HG03469 (cell line): ENCODE results near the gene BOLL.
"Not testable (repeated sequence)": the region's sequence is repeated elsewhere in the genome, so short reads cannot be mapped to it uniquely, and the experiment has no call there.

ENCODE experiments used
- ATAC-seq: cut with Tn5 transposase; IDR thresholded peaks from one replicate; pipeline ENCODE4 v1.9.1; 2021; ENCODE audit warnings: mild to moderate bottlenecking, moderate library complexity, moderate number of reproducible peaks; ENCODE audit not compliant: unreplicated experiment

The BOLL gene

DNA sequence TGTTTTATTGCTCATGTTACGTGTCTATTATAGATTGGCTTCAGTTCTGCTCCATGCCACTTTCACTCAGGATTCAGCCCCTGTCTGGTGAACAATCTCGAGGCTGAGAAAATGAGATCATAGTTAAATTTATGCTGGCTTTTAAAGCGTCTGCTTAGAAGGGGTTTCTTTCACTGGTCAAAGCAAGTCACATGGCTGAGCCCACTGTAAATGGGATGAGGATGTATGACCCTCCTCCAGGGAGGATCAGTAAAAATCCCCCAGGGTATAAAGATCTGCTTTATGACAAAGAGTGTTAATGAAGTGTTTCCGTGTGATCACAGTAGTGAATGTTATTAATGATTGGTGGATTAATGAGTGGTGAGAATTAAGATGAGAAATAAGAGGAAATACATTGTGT is 13.1 kb upstream of the BOLL start:
- no peak for ATAC-seq

- no peak for ATAC-seq
Observed at GRCh38 chr2:197795277-197795676, 10.2 kb upstream of the BOLL start.

- no peak for ATAC-seq
Observed at GRCh38 chr2:197793456-197793855, 8.3 kb upstream of the BOLL start.

- ATAC-seq = no peak
Observed at GRCh38 chr2:197786010-197786877, 1.1 kb upstream of the BOLL start.

GRCh38 chr2:197782126-197782525 is 3.0 kb downstream of the BOLL start:
- ATAC-seq = no peak

- no peak for ATAC-seq
Observed at GRCh38 chr2:197779261-197779660, 5.9 kb downstream of the BOLL start.

DNA sequence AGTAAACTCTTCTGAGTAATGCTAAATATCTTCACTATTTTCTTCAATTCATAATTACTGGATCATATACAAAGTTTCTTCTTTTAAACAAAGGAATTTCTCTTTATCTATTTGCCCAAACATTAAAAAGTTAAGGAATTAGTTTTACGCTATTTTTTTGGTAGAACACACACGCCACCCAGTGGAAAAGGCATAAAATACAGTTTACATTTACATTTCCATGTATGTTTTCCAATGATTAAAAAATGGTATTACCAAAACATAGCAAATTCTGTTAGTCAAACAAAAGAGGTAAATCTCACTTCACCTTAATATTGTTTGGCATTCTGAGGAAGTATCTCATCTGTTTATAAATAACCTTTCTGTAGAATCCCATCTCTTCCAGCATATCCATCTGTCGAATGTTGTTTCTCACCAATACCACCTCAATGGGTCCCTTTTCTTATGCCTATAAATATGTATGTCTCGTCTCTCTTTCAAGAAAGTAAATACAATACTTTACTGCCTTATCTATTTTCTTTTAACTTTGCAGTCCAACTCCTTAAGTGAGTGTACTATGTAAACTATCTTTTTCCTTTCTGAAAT is 7.2 kb downstream of the BOLL start:
- no peak for ATAC-seq

DNA sequence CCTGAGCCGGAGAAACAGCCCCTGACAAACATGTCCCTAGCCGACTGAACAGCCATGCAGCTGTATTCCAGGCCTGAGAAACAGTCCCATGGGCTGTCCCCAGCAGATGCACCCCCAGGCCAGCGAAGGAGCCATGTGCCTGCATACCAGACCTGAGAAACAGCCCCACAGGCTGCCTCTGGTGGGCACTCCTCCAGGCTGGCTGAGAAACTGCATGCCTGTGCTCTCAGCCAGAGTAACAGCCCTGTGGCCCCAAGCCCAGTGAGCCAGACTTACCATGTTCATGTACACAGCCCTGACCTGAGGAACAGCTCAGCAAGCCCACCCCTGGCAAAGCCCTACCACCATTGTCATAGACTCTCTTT is 24.8 kb downstream of the BOLL start:
- ATAC-seq = no peak

- ATAC-seq = no peak
Observed at GRCh38 chr2:197759625-197760292, 25.4 kb downstream of the BOLL start.

- no peak for ATAC-seq
Observed at GRCh38 chr2:197759013-197759412, 26.1 kb downstream of the BOLL start.

DNA sequence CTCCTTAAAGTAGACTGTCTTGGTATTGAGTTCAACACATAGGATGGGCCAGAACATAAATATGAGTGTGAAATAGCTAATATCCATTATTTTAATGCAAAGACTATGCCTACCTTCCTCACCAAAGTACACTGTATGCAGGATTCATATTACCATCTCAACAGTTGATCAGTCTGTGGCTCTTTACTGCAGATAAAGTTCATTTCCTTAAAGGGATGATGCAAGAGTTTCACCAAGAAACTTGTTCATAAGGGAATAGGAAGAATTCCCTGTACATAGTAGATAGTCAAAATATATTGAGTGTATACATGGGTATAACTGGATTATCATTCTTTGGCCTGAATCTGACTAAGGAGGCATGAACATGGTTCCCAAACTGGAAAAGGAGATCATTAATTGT is 44.9 kb downstream of the BOLL start:
- ATAC-seq = no peak

- ATAC-seq = not testable (repeated sequence)
Observed at GRCh38 chr2:197728555-197729544, 56.3 kb downstream of the BOLL start.

DNA sequence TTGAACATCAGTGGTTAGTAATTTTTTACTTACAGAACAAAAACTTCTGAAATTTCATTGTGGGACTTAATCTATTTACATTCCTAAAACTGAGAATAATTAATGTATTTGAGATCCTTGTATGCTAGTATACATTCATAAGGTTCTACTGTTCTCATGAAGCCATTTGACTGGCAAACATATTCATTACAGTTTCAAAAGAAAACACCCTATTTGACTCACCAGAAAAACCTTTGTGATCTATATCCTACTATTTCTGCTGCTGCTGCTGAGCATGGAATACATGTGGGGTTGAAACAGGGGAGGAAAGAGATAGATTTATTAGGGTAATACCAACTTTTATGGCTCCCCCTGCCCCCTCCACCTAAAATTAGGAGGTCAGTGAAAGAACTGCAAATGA is 58.1 kb downstream of the BOLL start:
- ATAC-seq = no peak

DNA sequence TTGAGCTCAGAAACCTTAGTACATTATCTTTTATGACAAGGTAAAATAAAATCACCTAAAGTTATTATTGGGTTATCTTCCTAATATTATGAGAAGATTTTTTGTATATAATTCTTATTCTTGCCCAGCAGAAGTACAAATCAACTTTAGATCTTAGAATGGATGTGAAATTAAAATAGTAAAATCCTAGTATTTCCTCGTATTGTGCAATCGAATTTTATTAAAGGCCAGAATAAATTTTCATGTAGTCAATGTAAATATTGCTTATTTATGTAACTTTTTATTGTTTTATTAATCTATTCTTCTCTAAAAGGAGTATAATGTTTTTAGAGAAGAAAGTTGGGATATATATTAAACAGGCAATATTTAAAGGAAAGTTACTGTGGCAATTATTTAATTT is 67.3 kb downstream of the BOLL start:
- no peak for ATAC-seq

DNA sequence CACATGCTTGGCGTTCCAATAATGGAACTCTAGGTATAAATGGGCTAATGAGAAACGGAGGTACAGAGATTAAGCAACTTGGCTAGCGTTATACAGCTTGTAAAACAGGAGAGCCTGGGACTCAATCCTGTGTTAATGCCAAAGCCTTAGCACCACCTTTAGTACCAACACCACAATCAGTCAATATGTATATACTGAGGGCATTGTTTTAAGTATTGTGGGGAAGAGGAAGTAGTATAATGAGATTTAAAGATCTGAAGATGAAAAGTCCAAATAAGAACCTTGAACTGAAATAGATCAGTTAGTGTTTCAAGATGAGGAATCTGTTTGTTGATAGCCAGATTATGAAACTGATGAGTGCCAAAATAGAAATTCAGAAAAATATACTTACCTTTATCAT is 71.8 kb downstream of the BOLL start:
- no peak for ATAC-seq

DNA sequence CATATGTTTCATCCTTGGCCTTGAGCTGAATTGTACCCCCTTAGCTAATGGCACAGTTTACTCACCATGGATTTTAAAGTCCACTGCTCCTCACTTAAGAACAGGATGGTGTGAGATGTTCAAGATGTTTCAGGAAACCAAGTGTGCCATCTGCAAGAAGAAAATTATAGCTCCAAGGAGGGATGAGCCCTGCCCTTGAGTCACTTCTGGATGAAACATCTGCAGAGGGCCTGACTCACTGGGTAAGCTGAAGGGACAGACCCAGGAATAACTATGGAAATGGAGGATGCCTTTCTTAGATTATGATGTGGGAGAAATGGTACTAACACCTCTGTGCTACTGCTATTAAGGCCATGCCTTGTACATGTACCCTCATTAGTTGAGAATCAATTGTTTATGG is 73.5 kb downstream of the BOLL start:
- no peak for ATAC-seq

DNA sequence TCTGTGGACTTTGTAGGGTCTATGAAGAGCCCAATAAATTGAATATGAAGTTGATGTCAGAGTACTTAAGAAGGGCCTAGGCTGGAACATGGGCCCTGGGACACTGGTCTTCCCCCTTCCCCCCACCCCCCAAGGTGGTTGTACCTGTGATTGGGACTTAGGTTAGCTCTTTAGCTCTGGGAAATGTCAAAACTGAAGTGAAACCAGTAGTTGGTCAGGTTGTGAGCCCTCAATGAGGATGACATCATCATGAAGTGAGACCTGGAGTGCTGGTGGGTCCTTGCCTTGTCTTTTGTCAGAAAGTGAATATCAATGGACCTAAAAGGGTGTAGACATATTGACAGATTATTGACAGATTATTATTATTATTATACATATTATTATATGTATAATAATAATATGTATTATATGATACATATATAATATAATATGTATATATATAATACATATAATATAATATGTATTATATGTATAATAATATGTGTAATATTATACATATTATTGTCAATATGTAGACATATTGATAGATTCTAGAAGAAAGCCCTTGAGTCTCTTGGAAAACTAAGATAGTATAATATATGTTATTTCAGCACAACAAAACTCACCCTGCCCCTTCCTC is 74.6 kb downstream of the BOLL start:
- ATAC-seq = peak; percentile 90

DNA sequence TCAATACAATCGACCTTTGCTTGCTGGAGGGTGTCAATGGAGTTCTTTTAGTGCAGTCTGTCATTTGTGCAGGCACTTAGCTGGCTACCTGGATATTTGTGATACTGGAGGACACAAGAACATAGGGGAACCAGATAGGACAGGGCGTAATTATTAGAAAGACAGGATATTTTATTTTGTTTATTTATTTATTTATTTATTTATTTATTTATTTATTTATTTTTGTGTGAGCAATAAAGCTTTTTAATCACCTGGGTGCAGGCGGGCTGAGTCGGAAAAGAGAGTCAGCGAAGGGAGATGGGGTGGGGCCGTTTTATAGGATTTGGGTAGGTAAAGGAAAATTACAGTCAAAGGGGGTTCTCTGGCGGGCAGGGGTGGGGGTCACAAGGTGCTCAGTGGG is 76.0 kb downstream of the BOLL start:
- ATAC-seq = not testable (repeated sequence)

GRCh38 chr2:197708331-197708730 is 76.8 kb downstream of the BOLL start:
- no peak for ATAC-seq
